ENCODE data around the gene SHMT1.
"Not testable (repeated sequence)": the region's sequence is repeated elsewhere in the genome, so short reads cannot be mapped to it uniquely, and the experiment has no call there.

SHMT1 gene

GRCh38 chr17:18363101-18364049, at the start of gene SHMT1:
SHMT1 (minus strand) TSS chr17:18363550; CDS start chr17:18355981, 7,569 bp downstream.
- DNase-seq = peak; percentile 91 to 94

DNA sequence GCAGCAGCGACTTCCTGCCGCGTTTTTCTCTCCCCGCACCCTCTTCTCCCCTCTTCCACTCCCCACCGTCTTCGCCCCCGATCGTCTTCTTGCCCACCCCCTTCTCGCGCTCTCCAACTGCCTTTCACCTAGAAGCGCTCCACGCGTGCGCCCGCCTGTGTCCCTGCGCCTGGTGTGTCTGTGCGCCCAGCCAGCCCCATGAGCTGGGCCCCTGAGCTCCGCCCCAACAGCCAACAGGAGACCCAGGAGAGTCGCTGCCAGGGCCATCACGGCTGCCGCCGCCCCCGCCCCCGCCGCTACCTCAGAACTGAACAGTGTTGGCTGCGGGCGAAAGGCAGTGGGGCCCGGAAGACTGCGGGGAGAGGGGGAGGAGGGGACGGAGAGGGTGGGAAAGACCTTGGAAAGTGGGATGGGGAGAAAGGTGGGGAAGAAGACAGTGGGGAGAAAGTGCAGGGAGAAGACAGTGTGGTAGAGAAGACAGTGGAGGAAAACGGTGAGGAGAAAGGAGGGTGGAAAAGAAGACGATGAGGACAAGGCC, 48.7 kb upstream of the SHMT1 start:
- DNase-seq = not testable (repeated sequence)

GRCh38 chr17:18411377-18411864, 48.1 kb upstream of the SHMT1 start:
- DNase-seq = peak; percentile 24 to 34

GRCh38 chr17:18410736-18411135, 47.4 kb upstream of the SHMT1 start:
- DNase-seq = not testable (repeated sequence)

DNA sequence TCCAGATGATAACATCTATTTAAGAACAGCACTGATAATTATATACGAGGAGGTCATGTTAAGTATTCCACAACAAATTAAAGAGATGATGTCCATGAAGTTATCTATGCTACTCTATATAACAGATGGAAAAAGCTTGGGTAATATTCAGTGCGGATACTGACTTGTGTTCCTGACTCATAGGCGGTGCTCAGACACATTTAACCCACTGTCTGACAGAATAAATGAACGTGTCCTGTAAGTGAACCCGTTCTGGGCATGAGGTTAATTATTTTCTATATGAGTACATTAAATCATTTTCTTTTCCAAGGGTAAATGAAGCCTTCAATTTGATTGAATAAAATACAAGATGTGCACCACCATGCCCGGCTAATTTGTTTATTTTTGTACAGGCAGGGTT, 46.0 kb upstream of the SHMT1 start:
- DNase-seq = not testable (repeated sequence)

DNA sequence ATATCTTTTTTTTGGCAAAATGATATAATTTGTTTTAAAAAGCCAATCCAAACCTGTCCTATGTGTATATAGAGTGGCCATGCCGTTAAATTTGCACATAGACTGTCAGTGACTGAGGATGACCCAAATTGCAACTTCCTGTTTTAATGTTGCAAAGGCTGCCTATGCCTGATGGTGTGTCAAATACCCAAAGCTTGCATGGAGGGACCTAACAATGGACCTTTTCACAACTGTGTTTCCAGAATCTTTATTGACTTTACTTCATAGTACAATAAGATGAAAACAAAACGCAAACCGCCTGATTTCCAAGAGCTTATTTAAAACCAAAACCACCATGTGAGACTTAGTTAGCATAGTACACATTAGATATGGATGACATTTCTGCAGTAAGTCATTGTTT, 45.6 kb upstream of the SHMT1 start:
- not testable (repeated sequence) for DNase-seq

DNA sequence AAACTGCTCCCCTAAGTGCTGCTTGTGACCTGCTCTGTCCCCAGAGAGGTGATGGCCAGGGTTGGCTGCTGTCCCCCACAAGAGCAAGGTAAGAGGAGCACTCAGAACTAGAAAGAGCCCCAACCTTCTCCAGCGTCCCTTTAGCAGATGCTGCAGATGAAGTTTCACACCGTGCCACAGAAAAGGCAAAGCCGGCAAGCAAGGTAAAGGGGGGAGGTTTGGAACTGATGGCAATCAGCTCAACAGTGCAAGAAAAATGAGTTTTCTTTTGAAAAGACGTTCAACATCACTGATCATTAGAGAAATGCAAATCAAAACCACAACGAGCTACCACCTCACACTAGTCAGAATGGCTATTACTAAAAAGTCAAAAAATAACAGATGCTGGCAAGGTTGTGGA, 40.3 kb upstream of the SHMT1 start:
- not testable (repeated sequence) for DNase-seq

GRCh38 chr17:18403166-18403565, 39.8 kb upstream of the SHMT1 start:
- not testable (repeated sequence) for DNase-seq

GRCh38 chr17:18401872-18402590, 38.7 kb upstream of the SHMT1 start:
- not testable (repeated sequence) for DNase-seq

GRCh38 chr17:18388728-18389127, 25.4 kb upstream of the SHMT1 start:
- not testable (repeated sequence) for DNase-seq

GRCh38 chr17:18388266-18388665, 24.9 kb upstream of the SHMT1 start:
- DNase-seq = not testable (repeated sequence)

- DNase-seq = not testable (repeated sequence)
Measured at GRCh38 chr17:18387583-18387982, 24.2 kb upstream of the SHMT1 start.

DNA sequence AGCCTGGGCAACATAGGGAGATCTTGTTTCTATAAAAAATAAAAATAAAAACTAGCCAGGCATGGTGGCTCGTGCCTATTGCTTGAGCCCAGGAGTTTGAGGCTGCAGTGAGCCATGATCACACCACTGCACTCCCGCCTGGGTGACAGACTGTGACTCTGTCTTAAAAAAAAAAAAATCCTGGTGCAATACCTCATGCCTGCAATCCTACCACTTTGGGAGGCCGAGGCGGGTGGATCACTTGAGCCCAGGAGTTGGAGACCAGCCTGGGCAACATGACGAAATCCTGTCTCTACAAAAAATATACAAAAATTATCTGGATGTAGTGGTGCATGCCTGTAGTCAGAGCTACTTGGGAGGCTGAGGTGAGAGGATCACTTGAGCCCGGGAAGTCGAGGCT, 20.9 kb upstream of the SHMT1 start:
- not testable (repeated sequence) for DNase-seq

DNA sequence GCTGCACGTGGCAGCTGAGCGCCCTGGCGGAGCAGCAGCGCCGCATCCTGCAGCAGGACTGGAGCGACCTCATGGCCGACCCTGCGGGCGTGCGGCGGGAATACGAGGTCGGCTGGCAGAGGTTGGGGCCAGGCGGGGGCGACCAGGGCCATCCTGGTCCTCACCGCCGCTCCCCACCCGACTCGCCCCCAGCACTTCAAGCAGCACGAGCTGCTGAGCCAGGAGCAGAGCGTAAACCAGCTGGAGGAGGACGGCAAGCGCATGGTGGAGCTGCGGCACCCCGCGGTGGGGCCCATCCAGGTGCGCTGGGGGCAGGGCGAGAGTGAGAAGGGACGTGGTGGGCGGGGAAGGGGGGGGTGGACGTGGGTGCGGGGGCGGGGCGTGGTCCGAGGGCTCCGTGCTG, 19.7 kb upstream of the SHMT1 start:
- peak in 1 of 2 donors; percentile 25 for DNase-seq

GRCh38 chr17:18382441-18383078, 19.2 kb upstream of the SHMT1 start:
- no peak for DNase-seq

GRCh38 chr17:18381953-18382245, 18.5 kb upstream of the SHMT1 start:
- no peak for DNase-seq

- DNase-seq = no peak
Measured at GRCh38 chr17:18381158-18381952, 18.0 kb upstream of the SHMT1 start.

GRCh38 chr17:18380471-18381157, 17.3 kb upstream of the SHMT1 start:
- DNase-seq = no peak

GRCh38 chr17:18379246-18380146, 16.1 kb upstream of the SHMT1 start:
- DNase-seq = no peak

- not testable (repeated sequence) for DNase-seq
Measured at GRCh38 chr17:18378614-18379013, 15.3 kb upstream of the SHMT1 start.

DNA sequence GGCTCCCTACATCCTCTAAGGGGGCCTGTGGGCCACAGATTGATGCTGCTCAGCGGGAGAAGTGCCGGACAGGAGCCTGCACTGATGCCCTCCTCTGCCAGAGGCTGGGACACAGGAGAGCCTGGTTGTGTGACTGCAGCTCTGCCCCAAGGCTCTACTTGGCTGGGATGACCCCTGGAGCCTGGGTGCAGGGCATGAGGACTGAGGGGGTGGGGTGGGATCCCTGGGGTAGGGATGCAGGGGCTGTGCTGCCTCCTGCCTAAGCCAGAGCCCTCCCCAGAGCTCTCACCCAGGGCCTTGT, 14.8 kb upstream of the SHMT1 start:
- no peak for DNase-seq
